HG03103 (cell line): ENCODE results near the gene OPN4.

Experiments
- ATAC-seq: cut with Tn5 transposase; IDR thresholded peaks from one replicate; pipeline ENCODE4 v1.9.1; 2021; ENCODE audit warnings: low read depth; ENCODE audit not compliant: unreplicated experiment

OPN4 gene

DNA sequence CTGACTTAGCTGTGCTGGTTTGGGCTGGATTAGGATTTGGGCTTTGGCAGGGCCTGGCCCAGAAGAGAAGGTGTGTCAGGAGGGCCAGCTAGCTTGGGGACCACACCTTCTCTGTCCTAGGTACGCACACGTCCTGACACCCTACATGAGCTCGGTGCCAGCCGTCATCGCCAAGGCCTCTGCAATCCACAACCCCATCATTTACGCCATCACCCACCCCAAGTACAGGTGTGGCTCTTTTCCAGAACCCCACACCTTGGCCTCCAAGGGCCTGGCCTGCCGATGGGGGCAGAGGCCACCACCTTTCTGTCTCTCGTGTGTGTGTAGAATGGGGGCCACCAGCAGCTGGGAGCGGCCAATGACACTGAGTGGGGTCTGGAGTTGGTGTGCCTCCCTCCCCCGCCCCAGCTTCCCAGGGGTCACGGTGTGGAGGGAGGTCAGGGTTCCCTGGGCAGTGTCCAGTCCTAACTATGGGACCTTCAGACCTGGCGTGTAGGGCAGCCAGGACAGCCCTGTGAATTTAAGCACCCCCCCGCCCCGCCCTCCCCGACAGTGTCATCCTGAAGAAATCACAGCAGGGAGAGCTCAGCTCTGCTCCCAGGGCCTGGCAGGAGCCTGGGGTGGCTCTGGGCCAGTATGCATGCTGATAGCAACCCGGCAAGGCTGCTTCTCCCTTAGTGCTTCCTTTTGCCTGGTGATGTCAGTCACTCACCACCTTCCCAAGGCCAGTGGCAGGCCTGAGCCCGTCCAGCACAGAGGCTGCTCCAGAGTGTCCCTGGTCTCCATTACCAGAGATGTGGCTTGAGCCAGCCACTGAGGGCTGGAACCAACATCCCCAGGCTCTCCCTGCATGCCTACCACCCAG, 7.0 kb downstream of the OPN4 start:
- no peak for ATAC-seq

DNA sequence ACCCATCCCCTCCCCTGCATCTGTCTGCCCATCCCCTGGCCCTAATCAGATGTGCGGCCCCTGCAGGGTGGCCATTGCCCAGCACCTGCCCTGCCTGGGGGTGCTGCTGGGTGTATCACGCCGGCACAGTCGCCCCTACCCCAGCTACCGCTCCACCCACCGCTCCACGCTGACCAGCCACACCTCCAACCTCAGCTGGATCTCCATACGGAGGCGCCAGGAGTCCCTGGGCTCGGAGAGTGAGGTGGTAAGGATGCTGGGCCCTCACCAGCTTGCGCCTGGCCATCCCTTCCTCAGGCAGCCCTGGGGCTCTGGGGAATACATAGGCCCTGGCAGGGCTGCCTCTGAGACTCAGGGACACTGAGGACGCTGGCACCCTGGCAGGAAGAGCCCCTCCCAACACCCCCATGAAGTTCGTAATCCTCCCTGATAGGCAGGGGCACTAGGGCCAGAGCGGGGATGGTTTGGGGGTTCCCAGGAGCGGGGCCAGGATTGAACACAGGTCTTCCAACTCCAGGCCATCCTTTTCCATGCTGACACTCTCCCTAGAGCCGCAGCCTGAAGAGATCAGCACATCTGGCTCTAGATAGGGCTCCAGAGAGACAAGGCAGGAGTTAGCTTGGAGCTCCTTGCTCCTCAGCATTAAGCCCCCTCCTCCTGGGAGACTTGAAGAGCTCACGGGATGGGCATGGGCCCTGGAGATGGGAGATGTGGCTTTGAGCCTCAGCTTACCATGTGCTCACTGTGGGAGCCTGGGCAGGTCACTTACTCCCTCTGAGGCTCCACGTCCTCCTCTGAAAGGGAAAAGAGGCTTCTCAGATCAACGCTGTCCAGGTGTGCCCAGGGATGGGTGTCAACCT, 8.1 kb downstream of the OPN4 start:
- no peak for ATAC-seq

DNA sequence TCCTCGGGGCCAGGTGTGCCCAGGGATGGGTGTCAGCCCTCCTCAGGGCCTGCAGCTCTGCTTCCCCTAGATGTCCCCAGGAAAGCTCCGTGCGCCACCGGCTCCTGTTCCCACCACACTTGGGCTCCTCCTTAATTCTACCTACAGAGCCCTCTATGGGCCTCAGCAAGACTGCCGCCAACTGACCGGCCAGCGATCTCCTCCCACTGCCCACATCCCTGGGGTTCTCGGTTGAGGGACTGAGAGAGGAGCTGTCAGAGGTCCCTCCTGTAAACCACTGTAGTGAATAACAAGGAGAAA, 8.6 kb downstream of the OPN4 start:
- ATAC-seq: no peak

DNA sequence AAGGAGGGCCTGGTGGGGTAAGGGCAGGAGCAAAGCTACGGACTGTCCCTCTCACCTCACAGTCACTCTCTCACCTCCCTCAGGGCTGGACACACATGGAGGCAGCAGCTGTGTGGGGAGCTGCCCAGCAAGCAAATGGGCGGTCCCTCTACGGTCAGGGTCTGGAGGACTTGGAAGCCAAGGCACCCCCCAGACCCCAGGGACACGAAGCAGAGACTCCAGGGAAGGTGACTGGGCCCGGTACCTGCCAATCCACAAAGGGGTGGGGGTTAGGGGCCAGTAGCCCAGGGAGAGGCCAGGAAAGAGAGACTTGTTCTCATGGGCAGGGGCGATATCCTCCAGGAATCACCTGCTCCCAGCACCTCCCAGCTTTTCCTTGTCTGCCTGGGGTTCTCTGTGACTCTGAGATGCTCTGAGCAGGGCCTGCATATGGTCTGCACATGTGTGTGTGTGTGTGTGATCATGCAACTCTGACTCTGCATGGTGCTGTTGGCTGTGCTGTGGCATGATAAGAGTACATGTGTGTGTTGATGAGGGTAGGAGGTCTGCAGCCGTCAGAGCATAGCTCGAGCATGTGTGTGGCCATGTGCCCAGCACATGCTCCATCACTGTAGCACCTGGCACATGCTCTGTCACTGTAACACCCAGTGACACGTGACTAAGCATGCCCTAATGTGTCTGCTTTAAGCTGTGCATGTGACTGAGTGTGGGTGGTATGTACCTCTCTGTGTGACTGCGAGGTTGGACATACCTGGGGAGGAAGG, 9.4 kb downstream of the OPN4 start:
- ATAC-seq: no peak

DNA sequence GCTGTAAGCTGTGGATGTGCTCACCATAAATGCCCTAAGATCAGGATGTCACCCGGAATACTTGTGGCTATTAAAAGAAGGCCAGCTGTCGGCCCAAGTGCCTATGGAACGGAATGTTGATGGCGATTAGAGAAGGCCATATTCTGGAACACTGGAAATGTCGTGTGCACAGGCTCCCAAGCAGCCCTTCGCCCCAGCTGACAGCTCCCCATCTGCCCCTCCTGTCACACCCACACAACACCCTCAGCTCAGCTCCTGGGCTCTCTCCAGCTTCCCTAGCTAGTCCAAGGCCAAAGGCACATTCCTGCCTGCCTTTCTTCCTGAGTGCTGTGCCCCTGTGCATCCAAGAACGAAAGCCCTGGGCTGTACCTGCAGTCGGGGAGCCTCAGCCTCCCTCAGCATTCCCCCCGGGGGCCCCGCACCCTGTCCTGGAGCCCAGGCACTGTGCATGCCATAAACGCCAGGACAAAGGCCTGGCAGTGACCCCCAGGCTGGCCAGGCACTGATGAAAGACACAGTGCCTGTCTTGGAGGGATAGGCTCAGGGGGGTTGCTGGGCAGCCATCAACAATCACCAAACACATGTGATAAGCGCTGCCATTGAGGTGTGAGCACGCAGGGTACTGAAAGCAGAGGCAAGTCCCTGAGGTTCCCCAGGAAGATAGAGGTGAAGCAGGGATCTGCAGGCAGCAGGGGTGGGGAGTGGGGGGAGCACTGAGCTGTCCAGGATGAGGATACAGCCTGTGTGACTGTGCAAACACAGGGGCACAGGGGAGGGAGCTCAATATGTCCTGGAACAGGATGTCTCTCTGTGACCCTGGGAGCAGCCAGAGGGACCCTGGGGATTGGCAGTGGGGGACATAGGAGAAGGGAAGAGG, 10.2 kb downstream of the OPN4 start:
- no peak for ATAC-seq

DNA sequence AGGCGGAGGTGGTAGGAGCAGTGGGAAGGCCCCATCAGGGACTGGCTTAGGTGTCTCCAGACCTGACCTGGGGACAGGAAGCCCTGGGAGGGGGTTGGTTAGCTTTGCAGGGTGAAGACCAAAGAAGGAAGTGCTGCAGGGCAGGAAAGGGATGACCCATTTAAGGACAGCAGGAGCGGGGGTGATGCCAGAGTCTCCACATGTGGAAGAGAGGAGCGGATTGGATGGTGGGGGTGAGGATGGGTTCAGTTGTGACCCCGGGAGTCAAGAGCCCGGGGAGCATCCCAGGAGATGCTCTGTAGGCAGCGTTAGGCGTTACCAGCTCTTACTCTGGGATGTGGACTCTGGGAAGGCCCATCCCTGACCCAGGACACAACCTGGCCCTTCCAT, 10.9 kb downstream of the OPN4 start:
- ATAC-seq: no peak

DNA sequence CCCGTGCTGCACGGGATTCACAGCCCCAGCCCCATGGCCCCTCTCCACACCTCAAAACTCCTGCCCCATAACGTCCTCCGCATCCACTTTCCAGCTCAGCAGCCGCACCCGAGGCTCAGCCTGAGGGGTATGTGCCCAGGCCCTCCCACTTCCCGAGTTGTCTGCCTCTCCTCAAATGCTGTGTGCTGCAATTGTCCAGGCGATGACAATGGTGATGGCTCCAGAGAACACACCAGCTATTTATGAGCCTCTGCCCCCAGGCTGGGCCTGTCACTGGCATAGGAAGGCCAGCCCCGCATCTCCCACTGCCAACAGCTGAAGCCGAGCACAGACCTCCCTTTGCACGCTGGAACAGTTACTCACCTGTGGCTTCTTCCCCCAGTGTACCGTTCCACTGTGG, 11.5 kb downstream of the OPN4 start:
- no peak for ATAC-seq

DNA sequence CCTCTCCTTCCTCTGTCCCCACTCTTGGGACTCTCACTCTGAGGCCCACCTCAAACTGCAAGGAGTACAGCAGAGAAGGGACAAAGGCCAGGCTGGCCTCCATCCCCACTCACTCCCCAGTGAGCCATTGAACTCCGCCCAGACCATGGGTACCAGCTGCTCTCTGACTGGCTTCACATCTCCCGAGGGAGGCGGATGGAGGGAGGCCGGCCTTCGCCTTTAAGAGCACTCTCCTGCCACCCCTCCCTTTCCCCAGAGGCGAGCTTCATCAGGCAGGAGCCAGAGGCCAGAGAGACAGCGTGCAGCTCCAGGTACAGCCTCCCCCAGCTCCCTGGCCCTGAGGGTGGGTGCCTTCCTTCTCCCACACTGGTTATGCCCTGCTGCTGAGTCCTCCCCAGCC, 12.2 kb downstream of the OPN4 start:
- no peak for ATAC-seq

DNA sequence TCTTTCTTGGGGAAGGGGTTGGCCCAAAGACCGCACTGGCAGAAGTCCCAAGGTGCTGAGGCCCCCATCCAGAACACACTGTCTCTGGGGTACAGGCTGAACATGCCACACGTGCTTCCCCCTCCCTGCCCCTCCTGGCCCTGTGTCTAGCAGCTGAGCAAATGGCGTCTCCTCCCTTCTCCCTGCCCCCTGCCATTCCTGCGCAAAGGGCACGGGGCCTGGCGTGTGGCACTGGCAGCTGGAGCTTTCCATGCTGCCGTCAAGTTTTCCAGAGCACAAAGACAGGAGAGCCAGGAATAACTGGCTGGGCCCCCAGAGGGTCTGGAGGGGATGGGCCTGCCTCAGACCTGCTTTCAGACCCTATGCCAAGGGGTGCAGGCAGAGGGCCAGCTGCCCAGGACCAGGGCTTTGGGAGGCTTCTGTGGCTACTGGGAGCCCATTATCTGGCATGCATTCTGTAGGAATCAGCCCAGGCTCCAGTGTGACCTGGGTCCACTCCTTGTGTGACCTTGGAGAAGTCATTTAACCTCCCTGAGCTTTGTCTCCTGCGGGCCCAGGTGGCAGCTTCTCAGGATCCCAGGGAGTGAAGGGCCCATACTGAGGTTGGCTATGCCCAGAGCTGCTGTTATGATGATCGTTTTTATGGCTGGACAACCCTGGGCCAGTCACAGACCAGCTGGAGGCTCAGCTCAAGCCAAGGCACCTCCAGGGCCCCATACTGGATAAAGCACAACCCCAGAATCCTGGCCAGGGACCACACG, 13.3 kb downstream of the OPN4 start:
- no peak for ATAC-seq

DNA sequence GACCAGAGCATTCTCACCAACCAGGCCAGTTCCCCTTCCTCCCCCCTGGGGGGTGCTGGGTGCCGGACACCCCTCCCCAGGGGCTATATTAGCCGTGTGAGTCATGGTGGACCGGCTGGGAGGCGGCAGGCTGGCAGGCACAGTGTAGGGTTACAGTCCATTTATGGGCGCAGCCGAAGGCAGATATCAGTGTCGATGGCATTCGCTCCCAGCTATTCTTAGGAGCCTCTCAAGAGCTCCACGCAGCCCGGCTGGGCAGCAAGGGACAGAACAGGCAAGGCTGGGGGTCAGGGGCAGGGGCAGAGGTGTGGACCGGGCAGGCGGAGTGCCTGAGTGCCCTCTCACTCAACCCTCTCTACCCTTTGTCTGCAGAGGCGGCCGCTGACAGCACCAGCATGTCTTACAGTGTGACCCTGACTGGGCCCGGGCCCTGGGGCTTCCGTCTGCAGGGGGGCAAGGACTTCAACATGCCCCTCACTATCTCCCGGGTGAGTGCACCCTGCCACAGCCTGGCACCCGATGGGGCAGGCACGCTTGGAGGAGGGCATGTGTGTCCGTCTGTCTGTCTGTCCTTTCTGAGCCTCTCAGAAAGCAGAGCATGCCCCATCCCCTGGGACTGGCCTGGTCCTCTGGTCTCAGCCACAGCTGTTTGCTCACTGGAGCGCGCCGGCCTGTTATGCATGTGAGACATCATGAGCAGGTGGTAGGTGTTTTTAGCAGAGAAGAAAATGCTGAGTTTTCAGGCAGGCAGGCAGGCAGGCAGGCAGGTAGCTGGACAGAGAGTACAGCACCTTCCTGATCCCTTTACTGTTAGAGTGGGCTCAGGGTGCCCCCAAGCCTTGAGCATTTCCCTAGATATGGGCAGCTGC, 14.2 kb downstream of the OPN4 start, which contains the start of gene LDB3:
LDB3 (plus strand) TSS at position 215 of the 869 bp plus-strand sequence; CDS start at position 396, 181 bp downstream.
- no peak for ATAC-seq

DNA sequence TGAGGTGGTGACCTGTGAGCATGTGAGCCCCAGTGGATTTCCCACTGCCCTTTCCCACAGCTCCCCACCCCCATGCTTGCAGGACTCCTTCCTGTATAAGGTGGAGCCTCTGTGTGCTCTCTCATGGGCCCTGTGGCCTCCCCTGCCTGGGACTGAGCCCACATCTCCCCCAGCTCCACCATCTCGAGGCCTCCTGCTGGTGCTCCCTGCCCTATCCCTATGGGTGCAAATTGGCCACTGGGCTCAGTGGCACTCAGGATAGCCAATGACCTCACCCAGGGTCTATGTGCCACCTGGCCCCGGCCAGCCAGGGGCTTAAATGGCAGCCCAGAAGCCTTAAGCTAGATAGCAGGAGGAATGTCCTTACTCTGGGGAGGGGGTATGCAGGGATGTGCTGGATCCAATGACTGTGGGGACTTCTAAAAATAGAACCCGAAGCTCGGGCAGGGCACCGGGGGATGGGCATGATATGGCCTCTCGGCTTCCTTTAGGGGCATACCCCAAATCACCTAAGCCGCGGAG, 16.0 kb downstream of the OPN4 start:
- ATAC-seq: no peak

DNA sequence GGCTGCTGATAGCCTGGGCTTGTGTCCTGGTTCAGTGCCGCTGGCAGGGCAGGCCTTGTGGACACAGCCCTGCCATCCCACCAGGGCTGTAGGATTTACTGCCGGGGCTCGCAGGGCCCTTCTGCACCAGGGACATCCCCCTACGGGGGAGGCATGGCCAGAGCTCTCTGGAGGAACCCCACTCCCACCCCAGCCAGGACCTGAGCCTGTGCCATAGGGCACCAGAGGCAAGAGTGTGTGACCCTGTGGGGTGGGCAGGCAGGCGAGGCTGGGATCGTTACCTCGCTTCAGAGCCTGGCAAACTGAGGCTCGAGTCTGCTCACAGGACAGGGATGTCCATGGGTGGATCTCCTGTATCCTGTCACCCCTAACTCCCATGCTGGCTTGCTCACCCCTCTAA, 16.5 kb downstream of the OPN4 start:
- ATAC-seq: no peak

DNA sequence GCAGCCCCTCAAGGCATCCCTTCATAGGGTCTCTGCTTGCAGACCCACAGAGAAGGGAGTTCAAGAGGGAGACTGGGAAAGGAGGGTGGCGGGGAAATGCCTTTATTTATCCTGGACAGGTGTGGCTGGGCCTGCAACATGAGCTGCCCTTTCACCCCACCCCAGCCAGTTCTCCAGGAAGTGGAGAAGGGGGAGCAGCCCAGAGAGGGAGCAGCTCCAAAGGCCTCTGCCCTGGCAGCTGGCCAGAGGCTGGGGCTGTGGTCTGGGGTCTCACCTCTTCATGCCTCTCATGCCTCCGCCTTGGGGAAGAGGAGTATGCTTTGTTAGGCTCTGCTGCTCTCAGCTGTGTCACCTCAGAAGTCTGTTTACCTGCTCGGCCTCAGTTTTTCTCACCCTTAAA, 17.1 kb downstream of the OPN4 start:
- no peak for ATAC-seq

DNA sequence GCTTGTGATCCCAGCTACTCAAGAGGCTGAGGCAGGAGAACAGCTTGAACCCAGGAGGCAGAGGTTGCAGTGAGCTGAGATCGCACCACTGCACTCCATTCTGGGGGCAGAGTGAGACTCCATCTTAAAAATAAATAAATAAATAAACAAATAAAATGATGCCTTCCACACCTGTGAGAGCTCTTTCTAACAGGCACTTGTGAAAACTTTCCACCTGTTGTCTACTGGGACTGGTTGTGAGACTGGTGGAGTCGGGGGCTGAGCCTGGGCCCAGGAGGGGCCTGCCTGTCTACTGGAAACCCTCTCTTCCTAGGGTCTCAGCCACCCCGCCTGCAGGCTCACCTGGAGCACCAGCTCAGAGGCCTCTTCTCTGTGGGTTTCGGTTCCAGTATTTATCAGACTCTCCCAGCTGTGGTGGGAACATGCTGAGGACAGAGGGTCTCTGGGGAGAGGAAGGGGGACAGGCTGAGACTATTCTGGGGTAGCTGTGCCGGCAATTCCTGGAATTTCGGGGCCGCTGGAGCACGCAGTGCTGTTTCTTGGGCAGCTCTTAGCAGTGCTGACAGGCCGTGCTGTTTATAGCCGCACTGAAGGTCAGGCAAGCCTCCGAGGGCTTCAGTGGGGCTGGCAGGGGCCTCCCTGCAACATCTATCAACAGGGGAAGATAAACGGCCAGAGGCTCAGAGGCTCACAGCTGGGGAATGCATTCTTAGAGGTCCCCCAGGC, 17.8 kb downstream of the OPN4 start:
- no peak for ATAC-seq

DNA sequence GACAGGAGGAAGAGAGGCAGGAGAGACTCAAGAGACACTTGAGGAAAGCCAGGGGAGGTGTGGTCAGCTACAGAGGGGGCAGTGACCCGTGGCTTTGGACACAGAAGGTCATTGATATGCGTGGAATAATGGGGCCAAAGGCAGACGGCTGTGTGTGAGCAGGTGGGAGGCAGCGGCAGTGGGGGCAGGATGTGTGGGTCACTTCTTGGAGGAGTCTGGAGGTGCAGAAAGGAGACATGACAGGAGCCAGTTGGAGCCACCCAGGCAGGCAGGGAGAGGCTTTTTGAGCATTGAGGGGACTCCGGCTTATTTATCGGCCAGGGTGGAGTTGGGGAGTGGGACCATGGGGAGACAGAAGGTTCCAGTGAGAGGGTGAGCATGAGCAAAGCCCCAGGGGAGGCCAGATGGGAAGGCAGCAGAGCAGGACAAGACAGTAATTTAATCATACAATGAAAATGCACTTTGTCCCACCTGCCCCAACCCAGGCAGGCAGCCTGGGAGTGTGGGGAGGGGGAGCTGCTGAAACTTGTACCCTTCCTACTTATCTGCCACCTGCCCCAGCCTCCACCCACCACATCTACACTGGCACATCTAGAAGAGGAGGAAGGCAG, 19.0 kb downstream of the OPN4 start:
- no peak for ATAC-seq

DNA sequence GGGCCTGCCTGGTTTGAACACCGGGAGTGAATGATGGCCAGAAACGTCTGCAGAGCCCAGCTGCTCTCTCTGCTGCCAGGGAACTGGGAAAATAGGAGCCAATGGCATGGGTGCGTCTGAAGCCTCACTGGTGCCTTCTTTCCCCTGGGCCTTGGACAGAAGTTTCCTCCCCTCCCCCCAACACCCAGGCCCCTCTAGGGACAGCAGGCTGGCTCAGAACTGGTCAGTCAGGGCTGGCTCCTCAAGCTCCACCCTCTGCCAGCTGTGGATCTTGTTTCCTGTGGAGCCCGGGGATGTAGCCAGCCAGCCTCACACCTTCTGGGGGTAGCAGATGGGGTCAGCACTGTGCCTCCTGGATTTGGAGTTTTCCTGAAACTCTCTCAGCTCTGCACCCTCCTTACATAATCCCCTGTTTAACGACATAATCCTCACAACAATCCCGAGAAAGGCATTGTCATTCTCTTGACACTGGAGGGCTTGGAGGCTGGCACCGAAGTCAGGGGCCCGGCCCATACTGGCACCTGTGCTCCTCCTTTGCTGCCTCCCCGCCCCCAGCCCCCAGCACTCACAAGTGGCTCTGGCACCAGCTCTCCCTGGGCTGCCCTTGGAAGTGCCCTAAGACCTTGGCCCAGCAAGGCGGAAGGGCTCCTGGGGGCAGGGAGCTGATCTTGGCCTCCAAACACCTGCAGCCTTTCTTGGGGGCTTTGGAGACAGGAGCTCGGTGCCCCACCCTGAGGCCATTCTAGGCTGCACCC, 19.7 kb downstream of the OPN4 start:
- no peak for ATAC-seq

DNA sequence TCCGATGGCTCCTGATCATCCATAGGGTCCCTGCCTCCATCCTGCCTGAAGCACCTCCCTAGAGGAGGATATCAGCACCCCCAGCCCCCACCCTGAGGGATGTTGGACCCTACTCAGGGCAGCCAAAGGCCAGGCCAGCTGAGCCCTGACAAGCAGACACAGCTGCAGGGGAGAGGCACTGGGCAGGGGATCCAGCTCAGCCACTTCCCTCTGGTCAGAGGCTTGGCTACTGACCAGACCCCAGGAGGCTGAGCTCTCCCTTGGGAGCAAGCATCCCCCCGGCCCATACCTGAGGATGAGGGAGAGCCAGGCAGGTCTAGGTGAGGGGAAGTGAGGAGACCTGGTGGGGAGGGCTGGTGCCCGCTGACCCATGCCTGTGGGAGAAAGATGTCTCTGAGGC, 20.6 kb downstream of the OPN4 start:
- no peak for ATAC-seq
